ENCODE results near the gene STX8.

STX8 gene

DNA sequence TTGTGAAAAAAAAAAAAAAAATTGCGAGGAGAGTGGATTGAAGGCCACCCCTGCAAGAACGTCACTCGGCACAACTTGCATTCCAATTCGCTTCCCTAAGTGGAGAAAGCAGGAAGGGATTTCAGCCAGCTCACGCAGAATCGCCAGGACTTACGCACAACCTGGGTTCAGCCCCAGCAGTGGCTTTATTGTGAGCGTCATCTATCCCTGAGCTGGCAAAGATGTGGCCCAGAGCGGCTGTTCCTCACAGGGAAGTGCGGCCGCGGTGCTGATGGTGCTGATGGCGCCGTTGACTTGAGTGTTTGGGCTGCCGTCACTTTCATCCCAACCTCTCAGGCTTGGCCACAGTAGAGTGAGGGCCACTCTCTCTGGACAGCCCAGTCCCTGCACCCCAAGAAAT is 356.7 kb downstream of the STX8 start:
- TF ChIP-seq, protein P1, sequence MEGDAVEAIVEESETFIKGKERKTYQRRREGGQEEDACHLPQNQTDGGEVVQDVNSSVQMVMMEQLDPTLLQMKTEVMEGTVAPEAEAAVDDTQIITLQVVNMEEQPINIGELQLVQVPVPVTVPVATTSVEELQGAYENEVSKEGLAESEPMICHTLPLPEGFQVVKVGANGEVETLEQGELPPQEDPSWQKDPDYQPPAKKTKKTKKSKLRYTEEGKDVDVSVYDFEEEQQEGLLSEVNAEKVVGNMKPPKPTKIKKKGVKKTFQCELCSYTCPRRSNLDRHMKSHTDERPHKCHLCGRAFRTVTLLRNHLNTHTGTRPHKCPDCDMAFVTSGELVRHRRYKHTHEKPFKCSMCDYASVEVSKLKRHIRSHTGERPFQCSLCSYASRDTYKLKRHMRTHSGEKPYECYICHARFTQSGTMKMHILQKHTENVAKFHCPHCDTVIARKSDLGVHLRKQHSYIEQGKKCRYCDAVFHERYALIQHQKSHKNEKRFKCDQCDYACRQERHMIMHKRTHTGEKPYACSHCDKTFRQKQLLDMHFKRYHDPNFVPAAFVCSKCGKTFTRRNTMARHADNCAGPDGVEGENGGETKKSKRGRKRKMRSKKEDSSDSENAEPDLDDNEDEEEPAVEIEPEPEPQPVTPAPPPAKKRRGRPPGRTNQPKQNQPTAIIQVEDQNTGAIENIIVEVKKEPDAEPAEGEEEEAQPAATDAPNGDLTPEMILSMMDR (IDR thresholded peaks at IDR 0.05; ENCODE audit: insufficient read depth, low read depth, low read length, missing control alignments): no peak
- no peak for DNase-seq (ENCODE audit: low read depth)
- H3K4me3 ChIP-seq (ENCODE audit: low read length): no peak overlapping the region

DNA sequence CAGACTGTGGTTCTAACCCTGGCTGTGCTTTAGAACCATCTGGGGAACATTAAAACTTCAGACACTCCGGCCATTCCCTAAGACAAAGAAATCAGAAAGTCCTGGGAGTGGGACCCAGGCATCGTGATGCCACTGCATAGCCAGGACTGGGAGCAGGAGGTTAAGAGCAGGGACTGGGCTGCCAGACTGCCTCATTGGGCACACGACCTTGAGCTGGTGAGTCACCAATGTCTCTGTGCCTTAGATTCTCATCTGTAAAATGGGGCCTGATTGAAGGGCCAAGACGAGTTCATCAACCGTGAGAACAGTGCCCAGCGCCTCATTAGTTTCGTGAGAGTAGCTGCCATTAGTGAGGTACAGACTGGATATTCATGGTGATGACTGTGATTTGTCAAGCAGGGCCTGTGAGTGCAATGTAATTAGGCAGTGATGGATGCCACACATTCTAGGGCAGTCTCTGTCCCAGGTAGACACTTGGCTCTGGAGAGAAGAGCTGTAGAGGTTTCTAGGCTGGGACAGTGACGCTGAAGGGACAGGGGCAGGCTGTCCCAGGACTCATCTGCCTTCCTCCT is 357.5 kb downstream of the STX8 start:
- no peak for DNase-seq (ENCODE audit: low read depth)
- TF ChIP-seq, protein P1 (IDR thresholded peaks at IDR 0.05; ENCODE audit: insufficient read depth, low read depth, low read length, missing control alignments): no peak
- no peak overlapping the region for H3K4me3 ChIP-seq (ENCODE audit: low read length)

DNA sequence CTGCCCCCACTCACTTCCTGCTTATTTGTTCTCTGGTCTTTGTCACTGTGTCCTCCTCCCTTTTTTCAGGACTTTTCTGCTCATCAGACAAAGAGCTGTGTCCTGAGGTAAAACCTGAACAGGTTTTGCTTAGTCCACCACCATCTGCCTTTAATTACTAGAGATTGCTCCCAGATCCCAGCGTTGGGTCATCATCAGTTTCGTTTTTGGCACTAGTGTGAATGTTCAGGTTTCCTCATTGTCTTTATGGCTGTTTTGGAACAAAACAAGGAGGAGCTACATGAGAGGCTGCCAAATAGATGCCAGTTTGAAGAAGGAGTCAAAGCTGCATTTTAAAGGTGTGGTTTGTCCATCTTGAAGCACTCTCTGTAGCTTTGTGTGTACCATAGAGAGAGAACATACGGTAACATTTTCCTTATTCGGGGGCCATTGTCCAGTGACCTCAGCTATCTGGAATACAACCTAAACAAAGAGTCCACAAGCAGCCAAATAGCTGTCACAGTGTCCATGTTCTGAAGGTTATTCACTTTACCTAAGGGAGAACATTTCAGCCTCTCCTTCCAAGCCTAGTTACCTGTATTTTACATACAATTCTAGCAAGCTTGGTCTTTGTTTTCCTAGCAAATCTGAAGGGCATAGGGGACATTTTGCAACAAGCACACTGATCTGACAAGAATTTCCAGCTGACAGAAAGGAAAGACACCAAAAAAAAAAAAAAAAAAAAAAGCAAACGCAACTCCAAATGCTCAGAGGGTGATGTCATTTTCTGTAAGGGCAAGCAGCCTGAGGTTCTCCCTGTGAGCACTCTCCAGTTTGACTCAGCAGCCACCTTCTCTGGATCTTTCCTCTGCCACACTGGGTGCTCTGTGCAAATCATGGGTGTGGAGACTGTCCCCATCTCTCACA is 358.2 kb downstream of the STX8 start:
- TF ChIP-seq, protein P1 (IDR thresholded peaks at IDR 0.05; ENCODE audit: insufficient read depth, low read depth, low read length, missing control alignments): no peak
- peak; percentile 59 for DNase-seq (ENCODE audit: low read depth)
- no peak overlapping the region for H3K4me3 ChIP-seq (ENCODE audit: low read length)

DNA sequence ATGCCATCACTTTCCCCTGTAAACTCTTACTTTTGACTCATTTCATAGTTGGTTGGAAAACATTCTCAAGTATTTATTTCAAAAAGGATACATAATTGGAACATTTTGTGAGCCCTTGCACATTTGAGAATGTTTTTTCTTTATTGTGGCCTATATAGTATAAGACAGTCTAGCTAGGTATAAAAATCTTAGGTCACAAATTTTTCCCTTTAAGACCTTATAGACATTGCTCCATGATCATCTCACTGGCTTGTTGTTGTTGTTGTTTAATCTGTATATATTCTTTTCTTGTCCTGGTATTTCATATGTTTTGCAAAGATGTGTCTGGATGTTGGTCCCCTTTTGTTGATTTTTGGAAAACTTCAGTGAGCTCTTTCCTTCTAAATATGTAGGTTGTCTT is 360.2 kb downstream of the STX8 start:
- TF ChIP-seq, protein P1 (IDR thresholded peaks at IDR 0.05; ENCODE audit: insufficient read depth, low read depth, low read length, missing control alignments): no peak
- H3K4me3 ChIP-seq (ENCODE audit: low read length): no peak overlapping the region
- no peak for DNase-seq (ENCODE audit: low read depth)

DNA sequence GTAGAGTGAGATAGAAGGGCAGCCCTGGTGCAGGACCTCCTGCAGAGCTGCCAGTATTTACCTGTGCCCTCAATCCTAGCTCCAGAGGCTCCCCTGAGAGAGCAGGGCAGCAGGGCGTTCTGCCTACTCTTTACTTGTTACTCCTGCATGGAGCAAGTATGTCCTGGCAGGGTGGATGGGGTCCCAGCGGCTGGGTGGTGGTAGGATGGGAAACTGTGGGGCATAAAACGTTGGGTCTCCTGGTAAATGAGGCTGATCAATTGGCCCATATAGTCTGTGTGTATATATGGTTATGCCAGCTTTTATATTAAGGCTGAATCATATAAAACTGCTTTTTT is 362.3 kb downstream of the STX8 start:
- no peak overlapping the region for H3K4me3 ChIP-seq (ENCODE audit: low read length)
- TF ChIP-seq, protein P1 (IDR thresholded peaks at IDR 0.05; ENCODE audit: insufficient read depth, low read depth, low read length, missing control alignments): no peak
- no peak for DNase-seq (ENCODE audit: low read depth)

DNA sequence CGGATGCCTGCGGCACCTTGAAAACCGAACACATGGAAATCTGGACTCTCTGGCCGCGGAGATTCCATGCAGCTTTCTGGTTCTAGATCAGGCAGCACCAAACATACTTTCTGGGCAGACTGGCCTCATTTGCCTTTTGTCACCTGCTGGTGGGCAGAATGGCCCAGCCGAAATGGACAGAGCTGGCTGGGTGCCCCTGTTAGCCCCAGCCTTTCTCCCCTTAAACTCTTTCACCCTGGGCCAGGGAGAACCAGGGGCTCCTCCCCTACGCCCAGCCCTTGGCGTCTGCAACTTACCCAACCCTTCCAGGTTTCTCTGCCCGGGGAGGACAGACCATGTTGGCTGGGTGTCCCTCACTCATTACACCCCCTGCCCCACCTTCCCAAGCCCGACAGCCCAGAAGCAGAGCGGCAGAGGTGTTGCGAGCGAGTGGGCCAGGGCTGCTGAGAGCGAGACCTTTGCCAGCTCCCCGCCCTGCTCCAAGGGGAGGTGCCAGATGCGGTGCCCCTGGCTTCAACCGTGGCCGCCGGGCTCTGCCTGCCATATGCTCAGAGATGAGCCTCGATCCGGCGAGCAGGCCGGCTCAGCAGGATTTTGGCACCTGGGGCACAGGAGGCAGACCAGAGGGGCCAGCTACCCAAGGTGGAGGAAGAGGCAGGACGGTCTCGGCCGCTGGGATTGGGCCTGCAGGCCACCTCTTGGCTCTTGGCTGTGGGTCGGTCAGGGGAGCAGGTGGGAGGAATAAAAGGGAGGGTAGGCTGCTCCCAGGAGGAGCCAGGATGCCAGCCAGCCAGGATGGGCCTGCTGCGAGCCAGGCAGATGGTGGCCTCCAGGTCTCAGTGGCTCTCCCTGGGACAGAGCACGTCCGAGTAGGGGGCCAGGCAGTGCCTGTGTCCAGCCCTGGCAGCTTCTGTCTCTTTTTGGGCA is 363.0 kb downstream of the STX8 start:
- no peak for DNase-seq (ENCODE audit: low read depth)
- TF ChIP-seq, protein P1 (IDR thresholded peaks at IDR 0.05; ENCODE audit: insufficient read depth, low read depth, low read length, missing control alignments): no peak
- no peak overlapping the region for H3K4me3 ChIP-seq (ENCODE audit: low read length)
